Limb (tissue), 2 donors: ENCODE data around the gene GRP.
"Not testable (repeated sequence)": the region's sequence is repeated elsewhere in the genome, so short reads cannot be mapped to it uniquely, and the experiment has no call there.

Experiments used
- DNase-seq, 2 donors: peaks; one replicate each; pipeline ENCODE4 v3.0.0-alpha.2; 2016; ENCODE audit errors: extremely low spot score in 2 of 2

The GRP gene

DNA sequence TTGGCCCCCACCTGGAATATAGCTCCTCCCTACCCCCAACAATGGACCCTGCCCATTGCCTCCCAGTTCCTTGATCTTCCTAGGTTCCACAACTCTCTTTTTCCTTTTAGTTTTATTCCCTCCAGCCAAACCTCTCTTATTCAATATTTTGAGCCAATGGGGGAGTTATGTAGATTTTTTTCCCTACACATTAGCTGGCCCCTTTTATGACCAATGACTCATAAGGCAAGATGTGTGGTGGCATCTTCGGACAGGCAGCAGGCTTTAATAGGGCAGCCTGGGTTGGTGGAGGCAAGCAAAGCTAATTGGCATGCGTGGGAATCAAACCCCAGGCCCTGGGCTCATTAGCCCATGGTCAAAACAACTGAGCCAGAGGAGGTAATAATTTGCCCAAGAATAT is 9.2 kb downstream of the GRP start:
- no peak for DNase-seq

DNA sequence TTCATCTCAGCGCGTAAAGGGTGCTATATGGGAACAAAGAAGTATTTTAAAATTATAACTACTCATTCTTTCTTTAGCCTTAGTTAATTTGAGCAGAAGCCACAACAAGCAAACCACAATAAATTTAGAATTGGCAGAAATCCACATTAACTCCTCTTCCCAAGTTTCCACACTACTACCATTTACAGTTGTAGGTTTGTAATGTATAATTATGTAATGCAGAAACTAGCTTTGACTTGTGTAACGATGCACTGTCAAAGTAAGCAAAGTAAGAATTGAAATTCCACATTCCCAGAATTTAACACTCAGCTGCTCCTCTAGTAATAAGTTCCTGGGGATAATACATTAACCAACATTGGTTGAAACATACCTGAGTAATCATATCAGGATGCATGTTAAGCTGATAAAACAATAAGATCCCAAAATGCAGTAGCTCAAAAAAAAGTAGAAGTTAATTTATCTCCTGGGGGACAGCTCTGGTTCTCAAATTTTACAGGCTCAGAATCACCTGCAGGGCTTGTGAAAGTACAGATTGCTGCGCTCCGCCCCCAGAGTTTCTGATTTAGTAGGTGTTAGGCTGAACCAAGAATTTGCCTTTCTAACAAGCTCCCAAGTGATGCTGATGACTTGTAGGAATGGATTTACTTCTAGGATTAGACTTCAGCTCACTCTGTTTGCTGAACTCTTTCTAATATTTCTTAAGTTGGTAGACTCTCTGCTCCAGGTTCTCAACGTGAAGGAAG is 9.9 kb downstream of the GRP start:
- DNase-seq: no peak

DNA sequence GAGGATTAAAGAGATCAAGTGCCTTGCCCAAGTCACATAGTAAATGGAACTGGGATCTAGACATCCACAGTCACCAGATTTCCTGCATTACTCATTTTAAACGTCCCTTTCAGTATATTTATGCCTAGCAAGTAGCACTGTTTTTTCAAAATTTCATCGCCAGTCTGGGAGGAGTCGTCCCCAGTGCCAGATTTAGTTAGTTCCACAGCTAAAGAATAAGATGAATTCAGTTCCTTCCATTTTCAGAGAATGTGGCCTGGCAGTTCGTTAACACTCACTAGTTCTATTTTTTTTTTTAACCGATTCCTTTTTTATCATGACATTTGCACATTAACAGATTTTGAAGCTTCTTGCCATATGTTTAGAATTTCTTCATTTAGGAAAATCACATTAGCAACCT is 11.2 kb downstream of the GRP start:
- no peak for DNase-seq

DNA sequence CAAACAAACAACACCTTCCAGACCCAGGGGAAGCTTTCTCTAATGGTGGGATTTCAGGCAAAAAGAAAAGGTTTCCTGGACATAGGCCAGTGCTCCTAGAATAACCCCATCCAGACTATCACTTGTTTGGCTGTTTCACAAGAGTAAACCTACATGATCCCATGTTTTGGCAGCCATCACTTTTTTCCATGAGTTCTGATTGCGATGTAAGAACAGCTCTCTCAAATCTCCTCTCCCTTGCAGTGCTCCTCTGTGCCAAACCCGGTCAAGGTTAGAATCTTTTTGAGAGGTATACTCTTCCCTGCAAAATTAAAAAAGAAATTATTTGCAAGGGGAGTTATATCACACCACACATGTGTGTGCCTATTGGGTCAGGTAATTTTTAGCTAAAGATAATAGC is 11.9 kb downstream of the GRP start:
- no peak for DNase-seq

DNA sequence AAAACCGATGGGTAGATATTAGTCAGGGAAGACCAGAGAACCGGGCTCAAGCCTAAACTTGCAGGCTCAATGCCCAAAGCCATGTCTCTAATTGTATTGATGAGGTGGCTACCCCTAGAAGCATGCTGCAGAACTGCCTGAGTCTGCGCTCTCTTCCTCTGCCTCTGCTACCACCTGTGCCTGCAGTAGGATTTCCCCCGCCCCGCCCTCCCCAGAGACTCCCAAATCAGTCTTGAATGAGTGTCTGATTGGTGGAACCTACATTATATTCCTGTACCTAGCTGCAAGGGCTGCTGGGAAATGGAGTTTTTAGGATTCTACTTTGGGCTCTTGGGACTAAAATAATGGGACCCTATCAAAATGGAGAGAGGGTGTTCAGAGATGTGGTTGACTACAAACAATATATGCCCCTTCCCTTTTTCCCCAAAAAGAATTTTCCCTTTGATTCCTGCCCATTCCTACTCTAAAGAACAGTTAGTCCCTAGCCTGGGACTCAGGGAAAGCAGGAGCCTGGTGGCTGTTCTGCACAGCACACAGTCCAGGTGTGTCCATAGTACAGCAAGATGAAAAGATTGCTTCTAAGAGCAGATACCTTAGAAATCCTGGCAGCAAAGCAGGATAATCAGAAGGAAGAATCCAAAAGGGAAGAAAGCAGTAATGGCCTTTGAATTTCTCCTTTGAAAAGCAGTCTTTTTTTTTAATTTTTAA is 12.5 kb downstream of the GRP start:
- no peak for DNase-seq

DNA sequence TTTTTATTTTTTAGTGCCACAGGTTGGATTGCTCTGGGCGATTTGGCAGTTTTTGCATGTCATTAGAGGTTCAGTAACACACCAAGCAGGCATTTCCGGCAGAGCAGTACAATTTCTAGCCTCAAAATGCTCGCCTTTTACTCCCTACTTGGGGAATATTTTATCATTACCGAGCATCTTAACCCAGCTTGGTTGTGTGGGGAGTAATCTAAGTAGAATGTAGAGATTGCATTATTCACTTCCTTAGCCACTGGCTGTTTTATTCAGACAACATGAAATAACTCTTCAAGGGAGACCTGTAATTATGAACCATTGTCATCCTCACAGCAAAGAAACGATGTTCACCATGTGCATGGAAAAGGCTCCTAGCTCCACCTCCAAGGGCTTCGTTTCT is 13.1 kb downstream of the GRP start:
- no peak for DNase-seq

DNA sequence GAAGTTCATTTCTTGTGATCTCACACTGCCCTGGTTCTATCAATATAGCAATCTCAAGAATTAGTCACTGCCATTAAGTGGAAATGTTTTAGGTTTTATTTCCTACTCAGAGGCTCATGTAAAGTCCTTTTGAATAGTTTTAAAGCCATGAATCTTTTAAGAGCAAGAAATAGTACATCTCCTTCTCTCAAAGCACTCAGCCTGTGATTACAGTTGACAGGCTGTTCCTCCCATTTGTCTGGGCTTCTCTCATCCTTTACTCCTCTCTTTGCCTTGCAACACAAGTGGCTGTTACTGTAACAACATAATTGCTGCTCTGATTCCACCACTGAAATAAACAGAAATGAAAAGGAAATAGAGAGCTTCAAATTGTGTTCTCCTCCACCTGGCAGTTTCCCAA is 18.4 kb downstream of the GRP start:
- DNase-seq: no peak

DNA sequence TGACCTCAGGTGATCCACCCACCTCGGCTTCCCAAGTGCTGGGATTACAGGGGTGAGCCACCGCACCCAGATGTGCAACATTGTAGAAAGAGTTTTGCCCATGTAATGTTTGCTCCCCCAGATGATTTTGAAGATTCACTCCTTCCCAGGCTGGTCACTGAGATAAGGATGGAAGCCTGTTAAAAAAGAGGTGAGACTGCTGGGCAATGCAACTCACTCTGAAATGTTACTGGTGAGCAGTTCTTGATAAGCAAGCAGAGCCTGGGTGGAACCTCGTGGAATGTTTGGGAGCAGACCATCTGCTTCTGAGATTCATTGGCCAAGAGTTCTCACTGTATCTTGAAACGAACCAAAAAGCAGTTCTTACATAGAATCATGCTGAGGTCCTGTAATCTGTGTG is 19.7 kb downstream of the GRP start:
- no peak for DNase-seq

DNA sequence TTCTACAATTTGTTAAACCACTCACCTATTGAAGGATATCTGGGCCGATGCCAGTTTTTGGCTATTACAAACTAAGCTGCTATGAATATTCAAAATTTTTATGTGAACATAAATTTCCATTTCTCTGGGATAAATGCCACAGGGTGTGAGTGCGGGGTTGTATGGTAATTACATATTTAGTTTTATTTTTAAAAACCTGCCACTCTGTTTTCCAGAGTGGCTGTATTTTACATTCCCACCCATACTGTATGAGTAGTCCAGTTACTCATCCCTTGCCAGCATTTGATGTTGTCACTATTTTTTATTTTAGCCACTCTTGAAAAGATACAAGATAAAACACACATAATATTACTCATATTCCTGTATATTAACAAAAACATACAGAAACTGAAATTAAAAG is 22.9 kb downstream of the GRP start:
- no peak for DNase-seq

DNA sequence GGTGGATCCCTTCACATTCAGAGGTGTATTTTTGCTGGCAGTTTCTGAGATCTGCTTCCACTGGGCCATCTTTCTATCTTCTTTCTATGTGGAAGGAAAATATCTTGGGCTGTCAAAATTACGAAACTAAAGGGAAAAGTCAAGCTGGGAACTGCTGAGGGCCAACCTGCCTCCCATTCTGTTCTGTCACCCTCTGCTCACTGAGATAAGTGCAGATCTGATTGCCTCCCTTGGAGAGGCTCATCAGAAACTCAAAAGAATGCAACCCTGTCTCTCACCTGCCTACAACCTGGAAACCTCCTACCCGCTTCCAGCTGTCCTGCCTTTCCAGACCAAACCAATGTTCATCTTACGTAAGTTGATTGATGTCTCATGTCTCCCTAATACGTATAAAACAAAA is 26.8 kb downstream of the GRP start:
- no peak for DNase-seq

DNA sequence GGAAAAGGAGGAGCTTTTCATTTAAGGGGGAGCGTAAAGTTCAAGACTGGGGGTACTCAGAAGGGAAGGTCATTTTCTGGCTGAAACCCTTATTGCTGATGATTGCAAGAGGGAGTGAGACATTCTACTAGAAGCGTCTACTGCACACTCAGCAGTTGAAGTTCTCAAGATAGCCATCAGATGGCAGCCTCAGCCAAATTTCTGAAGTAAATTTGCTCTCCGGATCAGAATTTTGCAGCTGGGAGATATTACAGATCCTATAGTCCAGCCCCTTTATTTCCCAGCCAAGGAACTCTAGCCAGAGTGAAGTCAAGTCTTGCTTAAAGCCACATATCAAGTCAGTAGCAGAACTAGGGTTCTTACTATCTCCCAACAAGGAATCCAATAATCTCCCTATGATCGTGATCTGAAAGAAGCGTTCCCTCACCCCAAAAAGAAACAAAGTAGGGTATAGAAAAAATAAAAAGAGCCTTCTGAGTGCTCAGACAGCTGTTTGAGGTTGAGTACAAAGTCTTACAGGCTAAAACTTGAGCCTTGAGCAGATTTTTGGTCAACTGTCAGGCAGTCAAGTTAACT is 29.3 kb downstream of the GRP start:
- peak; percentile 76 to 90 for DNase-seq

DNA sequence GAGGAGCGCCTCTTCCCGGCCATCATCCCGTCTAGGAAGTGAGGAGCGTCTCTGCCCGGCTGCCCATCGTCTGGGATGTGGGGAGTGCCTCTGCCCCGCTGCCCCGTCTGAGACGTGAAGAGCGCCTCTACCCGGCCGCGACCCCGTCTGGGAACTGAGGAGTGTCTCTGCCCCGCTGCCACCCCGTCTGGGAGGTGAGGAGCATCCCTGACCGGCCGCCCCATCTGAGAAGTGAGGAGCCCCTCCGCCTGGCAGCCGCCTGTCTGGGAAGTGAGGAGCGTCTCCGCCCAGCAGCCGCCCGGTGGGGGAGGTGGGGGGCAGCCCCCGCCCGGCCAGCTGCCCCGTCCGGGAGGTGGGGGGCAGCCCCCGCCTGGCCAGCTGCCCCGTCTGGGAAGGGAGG is 35.5 kb downstream of the GRP start:
- DNase-seq: not testable (repeated sequence)

DNA sequence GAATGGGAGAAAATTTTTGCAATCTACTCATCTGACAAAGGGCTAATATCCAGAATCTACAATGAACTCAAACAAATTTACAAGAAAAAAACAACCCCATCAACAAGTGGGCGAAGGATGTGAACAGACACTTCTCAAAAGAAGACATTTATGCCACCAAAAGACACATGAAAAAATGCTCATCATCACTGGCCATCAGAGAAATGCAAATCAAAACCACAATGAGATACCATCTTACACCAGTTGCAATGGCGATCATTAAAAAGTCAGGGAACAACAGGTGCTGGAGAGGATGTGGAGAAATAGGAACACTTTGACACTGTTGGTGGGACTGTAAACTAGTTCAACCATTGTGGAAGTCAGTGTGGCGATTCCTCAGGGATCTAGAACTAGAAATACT is 41.9 kb downstream of the GRP start:
- DNase-seq: not testable (repeated sequence)

DNA sequence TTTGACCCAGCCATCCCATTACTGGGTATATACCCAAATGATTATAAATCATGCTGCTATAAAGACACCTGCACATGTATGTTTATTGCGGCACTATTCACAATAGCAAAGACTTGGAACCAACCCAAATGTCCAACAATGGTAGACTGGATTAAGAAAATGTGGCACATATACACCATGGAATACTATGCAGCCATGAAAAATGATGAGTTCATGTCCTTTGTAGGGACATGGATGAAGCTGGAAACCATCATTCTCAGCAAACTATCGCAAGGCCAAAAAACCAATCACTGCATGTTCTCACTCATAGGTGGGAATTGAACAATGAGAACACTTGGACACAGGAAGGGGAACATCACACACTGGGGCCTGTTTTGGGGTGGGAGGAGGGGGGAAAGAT is 42.3 kb downstream of the GRP start:
- DNase-seq: not testable (repeated sequence)

DNA sequence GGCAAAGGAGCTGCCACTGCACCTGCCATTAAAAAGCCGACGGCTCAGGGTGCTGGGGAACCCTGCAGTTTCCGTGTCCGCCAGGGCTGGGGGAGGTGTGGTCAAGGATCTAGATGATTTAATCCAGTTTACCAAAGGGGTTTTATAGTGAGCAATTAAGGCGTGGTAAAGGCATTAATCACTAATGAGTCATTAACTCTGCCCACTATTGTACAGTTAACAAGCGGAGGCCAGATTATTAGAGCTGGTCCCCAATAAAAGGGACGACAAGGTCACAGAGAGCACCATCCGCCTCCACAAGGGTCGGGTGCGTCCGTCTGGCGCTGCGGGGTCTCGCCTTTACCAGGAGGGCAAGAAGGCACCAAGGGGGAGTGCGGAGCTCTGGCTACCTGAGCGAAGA is 43.7 kb downstream of the GRP start:
- no peak for DNase-seq

DNA sequence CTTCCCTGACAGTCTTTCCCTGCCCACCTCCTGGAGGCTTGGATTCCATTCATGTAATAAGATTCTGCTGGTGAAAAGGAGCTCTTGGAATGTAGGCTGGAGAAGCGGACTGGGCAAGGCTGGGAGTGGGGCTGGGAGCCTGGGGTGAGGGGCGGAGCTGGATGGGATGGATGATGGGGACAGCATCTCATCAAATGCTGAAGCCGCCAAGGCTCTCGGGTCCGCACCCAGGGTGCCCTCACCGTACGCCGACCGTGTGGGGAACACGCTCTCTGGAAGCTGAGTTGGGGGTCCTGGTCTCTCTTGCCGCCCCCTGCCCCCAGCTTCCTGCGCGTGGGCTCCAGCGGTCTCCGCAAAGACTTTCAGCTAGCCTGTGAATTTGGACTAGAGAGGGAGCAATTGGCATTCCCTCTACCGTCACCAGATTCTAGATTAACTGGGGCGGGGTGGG is 44.2 kb downstream of the GRP start:
- DNase-seq: no peak

DNA sequence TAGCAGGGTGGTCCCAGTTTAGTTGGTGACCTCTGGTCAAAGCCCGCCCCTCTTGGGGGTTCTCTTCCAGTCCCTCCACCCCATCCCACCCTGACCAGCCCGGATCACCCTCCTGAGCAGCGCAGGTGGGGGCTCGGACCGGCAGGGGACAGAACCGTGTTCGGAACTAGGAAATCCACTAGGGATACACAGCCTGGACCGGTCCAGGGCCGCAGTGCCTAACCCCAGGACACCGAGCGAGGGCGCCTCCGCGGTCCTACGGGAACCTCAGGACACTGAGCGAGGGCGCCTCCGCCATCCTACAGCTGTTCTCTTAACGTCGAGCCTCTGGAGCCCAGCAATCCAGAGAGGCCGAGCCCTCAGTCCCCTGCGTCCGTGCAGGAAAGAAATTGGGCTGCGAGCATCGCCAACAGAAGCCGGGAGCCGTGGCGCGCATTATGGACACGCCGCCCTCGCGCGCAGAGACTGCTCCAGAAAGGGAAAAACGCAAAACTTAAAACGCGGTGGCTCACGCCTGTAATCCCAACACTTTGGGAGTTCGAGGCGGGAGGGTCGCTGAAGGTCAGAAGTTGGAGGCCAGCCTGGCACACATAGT is 44.8 kb downstream of the GRP start:
- DNase-seq: no peak

DNA sequence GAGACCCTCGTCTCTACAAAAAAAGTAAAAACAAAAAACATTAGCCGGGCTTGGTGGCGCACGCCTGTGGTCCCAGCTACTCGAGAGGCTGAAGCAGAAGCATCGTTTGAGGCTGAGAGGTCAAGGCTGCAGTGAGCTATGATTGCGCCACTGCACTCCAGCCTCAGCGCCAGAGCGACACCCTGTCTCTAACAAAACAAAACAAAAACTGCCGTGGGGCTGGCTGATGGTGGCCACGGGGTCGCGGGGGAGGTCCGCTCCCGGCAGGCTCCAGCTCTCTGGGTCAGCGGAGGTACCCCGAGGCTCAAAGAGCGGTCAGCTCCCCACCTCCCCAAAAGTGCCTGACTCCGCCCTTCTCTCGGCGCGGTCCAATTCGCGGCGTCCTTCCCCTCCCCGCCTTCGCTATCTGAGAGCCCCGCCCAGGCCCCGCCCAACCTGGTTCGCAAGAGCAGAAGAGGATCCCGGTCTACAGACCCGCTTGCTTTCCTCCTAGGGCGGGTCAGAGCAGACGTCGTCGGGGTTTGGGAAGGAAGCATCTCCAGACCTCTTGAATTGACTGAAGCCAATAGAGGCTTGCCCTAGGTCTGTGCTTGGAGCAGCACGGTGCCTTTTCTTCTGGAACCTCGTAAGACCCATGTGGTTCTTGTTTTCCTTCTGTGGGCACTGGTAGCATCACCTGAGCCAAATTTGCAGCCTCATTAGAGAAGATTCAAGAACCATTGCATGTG is 45.5 kb downstream of the GRP start:
- DNase-seq: peak in 1 of 2 donors; percentile 48

DNA sequence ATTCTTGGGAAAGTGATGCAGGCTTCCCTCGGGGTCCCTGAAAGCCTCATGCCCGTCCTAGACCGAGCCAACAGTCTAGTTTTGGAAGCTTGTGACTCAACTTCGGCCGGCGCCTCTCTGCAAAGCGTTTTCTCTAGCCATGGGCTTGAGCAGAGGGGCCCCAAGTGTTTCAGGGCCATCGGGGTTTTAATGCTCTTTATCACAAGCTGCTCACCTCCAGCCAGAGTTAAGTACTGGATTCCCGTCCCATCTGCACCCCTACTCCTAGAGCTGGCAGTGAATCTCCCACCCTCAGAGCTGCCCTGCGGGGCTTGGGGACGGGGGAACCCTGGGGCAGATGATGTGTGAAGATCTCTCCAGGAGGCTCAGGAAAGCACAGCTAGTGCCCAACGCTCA is 46.0 kb downstream of the GRP start:
- DNase-seq: no peak

DNA sequence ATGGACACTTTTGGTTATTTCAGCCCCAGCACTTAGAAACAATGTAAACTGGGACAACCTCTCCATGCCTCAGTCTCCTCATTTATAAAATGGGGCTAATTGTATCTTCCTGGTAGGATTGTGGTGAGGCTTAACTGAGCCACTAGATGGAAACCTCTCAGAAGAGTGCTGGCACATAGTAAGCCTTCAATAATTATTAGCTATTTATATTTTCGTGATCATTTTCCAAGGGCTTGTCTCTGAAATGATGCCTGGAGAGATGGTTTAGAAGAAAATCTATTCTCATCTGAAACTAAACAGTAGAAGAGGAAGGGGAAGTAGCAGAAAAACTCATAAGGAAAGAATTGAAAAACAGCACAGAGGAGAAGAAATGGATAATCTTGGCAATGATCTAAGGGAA is 46.5 kb downstream of the GRP start:
- no peak for DNase-seq

DNA sequence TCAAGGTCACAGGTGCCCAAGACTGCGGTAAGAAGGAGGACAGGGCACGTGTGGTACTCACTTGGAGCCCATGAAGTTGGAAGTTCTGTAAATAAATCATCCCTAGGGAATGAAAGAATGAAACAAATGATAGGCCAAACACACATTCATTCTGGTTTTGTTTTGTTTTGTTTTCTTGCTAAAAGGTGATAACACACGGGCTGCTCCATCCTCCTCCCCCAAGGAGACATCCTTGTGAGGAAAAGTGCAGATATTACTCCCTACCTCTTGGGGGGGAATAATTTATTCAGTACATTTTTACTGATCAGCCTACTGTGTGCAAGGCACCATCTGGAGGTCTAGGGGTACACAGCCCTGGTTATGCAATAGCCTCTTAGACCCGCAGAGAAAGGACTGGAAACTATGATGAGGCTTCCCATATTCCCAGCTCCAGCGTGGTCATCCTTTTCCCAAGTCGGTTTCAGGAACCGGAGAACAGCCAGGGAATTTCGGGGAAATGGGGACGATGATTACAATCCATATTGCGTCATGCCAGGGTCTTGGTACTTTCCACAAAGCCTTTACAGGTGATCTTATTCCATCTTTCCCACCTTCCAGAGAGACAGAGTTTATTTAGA is 47.0 kb downstream of the GRP start:
- DNase-seq: no peak
